NCI-H2029 treated with DMSO at 0.1 percent for 48 hours (cell line): ENCODE data around the gene PRDM2.
A peak's percentile ranks its signal among the peaks of the same experiment; 100 is the strongest.

Source experiments
- DNase-seq: peaks from one replicate; lab custom pipeline; 2025; lab: John Stamatoyannopoulos, UW

The PRDM2 gene

GRCh38 chr1:13733711-13734110, 33.7 kb downstream of the PRDM2 start:
- no peak for DNase-seq

GRCh38 chr1:13735168-13735930, 35.4 kb downstream of the PRDM2 start:
- DNase-seq, result no peak

- no peak for DNase-seq
Measured at GRCh38 chr1:13737398-13737797, 37.4 kb downstream of the PRDM2 start.

- no peak for DNase-seq
Measured at GRCh38 chr1:13746342-13746741, 46.4 kb downstream of the PRDM2 start.

- peak; percentile 79 for DNase-seq
Measured at GRCh38 chr1:13748610-13749505, 48.9 kb downstream of the PRDM2 start.

- DNase-seq, result no peak
Measured at GRCh38 chr1:13749543-13750341, 49.8 kb downstream of the PRDM2 start.

- no peak for DNase-seq
Measured at GRCh38 chr1:13751458-13751871, 51.5 kb downstream of the PRDM2 start.

GRCh38 chr1:13751985-13752384, 52.0 kb downstream of the PRDM2 start:
- DNase-seq, result no peak

- no peak for DNase-seq
Measured at GRCh38 chr1:13752852-13753251, 52.9 kb downstream of the PRDM2 start.

- no peak for DNase-seq
Measured at GRCh38 chr1:13753636-13754402, 53.8 kb downstream of the PRDM2 start.

- DNase-seq, result no peak
Measured at GRCh38 chr1:13754510-13755103, 54.6 kb downstream of the PRDM2 start.

- no peak for DNase-seq
Measured at GRCh38 chr1:13756557-13757315, 56.7 kb downstream of the PRDM2 start.

- DNase-seq, result no peak
Measured at GRCh38 chr1:13757693-13758092, 57.7 kb downstream of the PRDM2 start.

GRCh38 chr1:13759072-13759471, 59.1 kb downstream of the PRDM2 start:
- no peak for DNase-seq

GRCh38 chr1:13760340-13760739, 60.4 kb downstream of the PRDM2 start:
- no peak for DNase-seq

GRCh38 chr1:13760921-13761320, 60.9 kb downstream of the PRDM2 start:
- no peak for DNase-seq

- no peak for DNase-seq
Measured at GRCh38 chr1:13761883-13762282, 61.9 kb downstream of the PRDM2 start.

- no peak for DNase-seq
Measured at GRCh38 chr1:13762642-13763041, 62.7 kb downstream of the PRDM2 start.

GRCh38 chr1:13763222-13763621, 63.2 kb downstream of the PRDM2 start:
- no peak for DNase-seq

GRCh38 chr1:13763991-13764390, 64.0 kb downstream of the PRDM2 start:
- DNase-seq, result no peak
